GM18502 (cell line): ENCODE data around the gene EFNB3.

Source experiments
- ATAC-seq: cut with Tn5 transposase; IDR thresholded peaks from one replicate; pipeline ENCODE4 v1.9.1; 2021; ENCODE audit warnings: mild to moderate bottlenecking; ENCODE audit not compliant: unreplicated experiment, poor library complexity

EFNB3 gene

GRCh38 chr17:7716901-7717755 lies 12.1 kb downstream of the EFNB3 start, which contains the start of gene DNAH2:
TSS of gene DNAH2 (plus strand) at chr17:7717744. CDS start at chr17:7719735, 1,991 bp downstream.
- no peak for ATAC-seq

- ATAC-seq, result no peak
Measured at GRCh38 chr17:7717756-7718350, 12.9 kb downstream of the EFNB3 start.

GRCh38 chr17:7719661-7720060 lies 14.7 kb downstream of the EFNB3 start:
- ATAC-seq, result no peak

GRCh38 chr17:7720125-7720524 lies 15.1 kb downstream of the EFNB3 start:
- no peak for ATAC-seq

GRCh38 chr17:7721612-7722011 lies 16.6 kb downstream of the EFNB3 start:
- no peak for ATAC-seq

GRCh38 chr17:7727886-7728285 lies 22.9 kb downstream of the EFNB3 start:
- ATAC-seq, result no peak

GRCh38 chr17:7729816-7730215 lies 24.8 kb downstream of the EFNB3 start:
- ATAC-seq, result no peak

- ATAC-seq, result no peak
Measured at GRCh38 chr17:7732981-7733539, 28.1 kb downstream of the EFNB3 start.

- no peak for ATAC-seq
Measured at GRCh38 chr17:7737601-7738000, 32.6 kb downstream of the EFNB3 start.

GRCh38 chr17:7739746-7740145 lies 34.7 kb downstream of the EFNB3 start:
- no peak for ATAC-seq

- ATAC-seq, result no peak
Measured at GRCh38 chr17:7740481-7741001, 35.5 kb downstream of the EFNB3 start.

GRCh38 chr17:7742729-7743128 lies 37.7 kb downstream of the EFNB3 start:
- ATAC-seq, result no peak

- no peak for ATAC-seq
Measured at GRCh38 chr17:7744416-7744815, 39.4 kb downstream of the EFNB3 start.

- ATAC-seq, result no peak
Measured at GRCh38 chr17:7745748-7746470, 40.9 kb downstream of the EFNB3 start.

GRCh38 chr17:7747635-7748071 lies 42.7 kb downstream of the EFNB3 start:
- no peak for ATAC-seq

- no peak for ATAC-seq
Measured at GRCh38 chr17:7748076-7748775, 43.2 kb downstream of the EFNB3 start.

- ATAC-seq, result no peak
Measured at GRCh38 chr17:7750321-7750821, 45.4 kb downstream of the EFNB3 start.

GRCh38 chr17:7754656-7755055 lies 49.7 kb downstream of the EFNB3 start:
- ATAC-seq, result no peak

- no peak for ATAC-seq
Measured at GRCh38 chr17:7755095-7755890, 50.3 kb downstream of the EFNB3 start.
